ENCODE results near the gene PCDHGC4.

PCDHGC4 gene

GRCh38 chr5:141512390-141512910, 27.6 kb downstream of the PCDHGC4 start:
- peak; percentile 77 to 84 for DNase-seq (ENCODE audit: low read depth in 2 of 2)

DNA sequence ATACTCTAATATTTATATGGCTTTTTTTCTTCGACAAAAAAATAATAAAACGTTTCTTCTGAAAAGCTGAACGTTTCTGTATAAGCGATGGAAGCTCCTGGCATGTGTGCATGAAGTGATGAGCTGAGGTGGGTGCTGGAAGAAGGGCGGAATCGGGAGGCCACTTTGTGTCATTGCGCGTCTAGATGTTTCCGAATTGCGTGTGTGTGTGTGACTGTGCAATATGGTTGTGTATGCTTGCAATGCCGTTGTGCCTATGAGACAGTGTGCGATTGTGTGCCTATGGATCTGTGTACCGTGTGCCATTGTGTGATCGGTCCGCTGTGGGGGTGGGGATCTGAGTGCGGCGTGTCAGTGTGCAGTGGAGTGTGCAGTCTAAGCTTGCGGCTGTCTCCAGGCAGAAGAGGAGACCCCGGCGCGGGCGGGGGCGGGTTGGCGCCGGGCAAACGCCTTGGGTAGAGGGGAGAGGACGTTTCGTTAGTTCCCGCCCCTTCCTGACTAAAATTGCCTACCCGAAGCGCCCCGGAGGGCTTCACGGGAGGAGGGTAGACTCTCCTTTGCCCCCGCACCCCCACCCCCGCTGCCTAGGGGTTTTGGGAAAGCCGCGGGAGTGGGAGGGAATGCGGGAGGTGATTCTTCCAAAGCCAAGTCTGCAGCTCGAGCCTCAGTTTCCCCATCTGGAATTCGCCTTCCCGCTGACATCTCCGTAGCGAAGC, 28.2 kb downstream of the PCDHGC4 start:
- DNase-seq (ENCODE audit: low read depth in 2 of 2) = peak in 1 of 2 donors; percentile 24

DNA sequence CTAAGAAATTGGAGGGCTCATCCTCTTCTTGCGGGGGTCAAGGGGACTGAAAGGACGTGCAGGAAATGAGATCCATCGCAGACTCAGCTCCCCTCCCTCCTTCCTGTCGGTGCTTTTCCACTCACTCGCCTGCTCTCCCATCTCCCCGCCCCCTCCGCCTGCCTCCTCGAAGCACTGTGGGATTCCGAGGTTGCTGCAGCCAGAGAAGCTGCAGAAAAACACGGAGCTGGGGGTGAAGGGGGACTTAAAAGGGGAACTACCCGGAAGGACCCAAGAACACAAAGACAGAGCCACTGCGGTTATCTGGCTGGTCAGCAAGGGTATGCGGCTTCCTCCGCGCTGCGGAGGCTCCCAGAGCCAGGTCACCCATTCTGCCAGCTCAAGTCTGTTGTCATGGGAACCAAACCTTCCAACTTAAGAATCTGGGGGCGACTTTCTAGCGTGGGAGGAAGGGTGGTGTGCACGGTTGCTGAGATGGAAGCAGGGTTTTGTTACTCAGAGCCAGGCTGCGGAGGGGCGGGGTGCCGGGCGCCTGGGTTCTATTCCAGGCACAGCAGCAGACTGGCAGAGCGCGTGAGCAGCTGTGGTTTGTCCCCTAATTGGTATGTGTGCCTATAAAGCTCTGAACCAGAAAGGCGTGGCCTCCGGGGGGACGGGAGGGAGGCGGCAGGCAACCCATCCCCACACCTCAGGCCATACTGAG, 28.9 kb downstream of the PCDHGC4 start:
- peak; percentile 63 to 65 for DNase-seq (ENCODE audit: low read depth in 2 of 2)

DNA sequence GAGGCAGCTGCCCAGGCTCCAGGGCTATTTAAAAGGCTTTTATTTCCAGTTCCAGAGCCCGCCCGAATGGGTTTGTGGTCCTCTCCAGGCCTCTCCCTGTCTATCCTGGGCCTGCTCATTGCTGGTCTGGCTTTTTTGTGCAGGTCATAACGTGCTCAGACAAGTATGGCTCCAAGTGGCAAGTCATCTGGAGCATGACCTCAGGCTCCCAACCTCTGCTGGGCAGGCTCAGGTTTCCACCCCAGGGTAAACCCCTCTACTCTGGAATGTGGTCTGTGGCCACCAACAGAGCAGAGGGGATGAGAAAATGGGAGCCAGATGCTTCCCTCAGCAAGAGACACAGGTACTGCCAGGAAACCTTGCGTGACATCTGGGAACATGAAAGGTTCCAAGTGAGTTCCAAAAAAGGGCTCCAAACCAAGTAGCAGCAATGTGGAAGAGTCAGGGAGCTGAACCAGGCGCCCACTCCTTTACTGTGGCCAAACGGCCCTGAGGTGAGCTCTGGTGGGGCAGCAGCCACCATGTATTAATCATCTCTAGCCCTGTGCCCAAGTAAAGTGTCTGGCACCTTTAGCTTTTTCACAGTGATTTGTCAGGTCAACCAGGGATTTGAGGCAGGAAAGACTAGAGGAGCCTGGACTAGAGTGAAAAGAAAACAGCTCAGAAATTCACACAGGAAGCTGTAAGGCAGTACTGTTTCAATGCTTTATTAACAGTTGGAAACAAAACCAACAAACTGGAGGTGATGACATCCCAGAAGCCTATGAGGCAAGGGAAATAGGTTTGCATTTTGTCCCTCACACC, 29.7 kb downstream of the PCDHGC4 start:
- no peak for DNase-seq (ENCODE audit: low read depth in 2 of 2)

DNA sequence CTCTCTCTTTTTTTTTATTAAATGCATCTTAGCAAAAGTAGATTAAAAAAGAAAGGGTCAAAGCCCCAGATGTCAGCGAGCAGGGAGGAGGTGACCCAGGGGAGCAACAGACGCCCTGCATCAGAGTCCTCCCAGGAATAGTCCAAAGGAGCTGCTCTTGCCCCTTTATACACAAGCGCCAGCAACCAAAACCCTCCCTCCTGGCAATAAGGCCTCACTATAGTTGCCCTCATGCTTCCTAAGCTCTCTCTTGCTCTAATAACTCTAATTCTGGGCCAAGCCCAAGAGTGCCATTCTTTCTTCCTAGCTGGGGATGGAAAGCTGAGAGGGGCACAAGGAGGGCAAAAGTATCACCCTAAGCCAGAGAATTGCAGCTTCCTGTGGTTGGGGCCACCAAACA, 30.3 kb downstream of the PCDHGC4 start:
- no peak for DNase-seq (ENCODE audit: low read depth in 2 of 2)

DNA sequence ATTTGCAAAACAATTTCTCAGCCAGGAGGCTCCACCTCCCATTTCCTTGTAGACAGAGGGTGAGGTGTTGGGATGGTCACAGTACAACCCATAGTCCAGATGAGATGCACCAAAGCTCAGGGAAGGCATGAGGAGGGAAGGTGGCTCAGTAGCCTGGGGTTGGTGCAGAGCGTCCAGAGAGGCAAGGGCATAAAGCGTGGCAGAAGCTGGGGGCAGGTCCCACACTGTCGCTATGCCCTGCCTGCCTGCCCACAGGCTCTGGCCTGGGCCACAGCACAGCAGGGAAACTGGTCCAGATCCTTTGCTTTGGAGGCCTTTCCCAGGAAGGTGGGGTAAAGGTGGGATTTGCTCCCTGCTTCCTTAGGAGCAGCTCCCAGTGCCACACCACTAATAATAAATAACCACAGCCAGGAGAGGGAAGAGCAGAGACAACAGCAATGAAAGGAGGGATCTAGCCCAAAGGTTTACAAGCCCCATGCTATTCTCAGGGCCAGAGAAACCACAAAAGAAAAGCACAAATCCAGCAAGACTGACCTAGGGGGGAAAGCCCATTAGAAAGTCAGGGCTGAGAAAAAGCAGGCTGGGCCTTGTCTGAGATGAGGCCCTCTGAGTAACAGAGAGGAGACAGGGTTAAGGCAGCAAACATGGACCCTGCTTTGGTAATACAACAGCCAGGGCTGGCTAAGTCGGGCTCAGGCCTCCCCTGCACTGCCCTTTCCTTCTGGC, 31.3 kb downstream of the PCDHGC4 start:
- no peak for DNase-seq (ENCODE audit: low read depth in 2 of 2)

GRCh38 chr5:141516672-141517025, 31.8 kb downstream of the PCDHGC4 start:
- DNase-seq (ENCODE audit: low read depth in 2 of 2) = no peak

DNA sequence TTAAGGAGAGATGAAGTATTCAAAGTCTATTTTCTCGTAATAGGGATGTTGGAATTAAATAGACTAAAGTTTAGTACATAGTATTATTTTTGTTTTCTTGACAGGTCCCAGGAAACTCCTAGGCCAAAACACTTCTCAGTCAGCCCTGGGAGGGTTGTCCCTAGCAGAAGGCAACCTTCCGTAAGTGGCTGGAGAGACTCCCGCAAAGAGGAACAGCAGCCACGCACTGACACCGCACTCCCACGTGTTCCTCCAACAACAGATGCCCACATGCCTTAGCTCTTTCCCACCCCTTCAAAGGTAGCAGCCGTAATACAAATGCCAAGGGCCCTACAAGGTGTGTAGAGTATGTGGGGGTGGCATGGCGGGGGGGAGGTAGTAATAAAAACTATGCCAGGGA, 32.5 kb downstream of the PCDHGC4 start:
- no peak for DNase-seq (ENCODE audit: low read depth in 2 of 2)

DNA sequence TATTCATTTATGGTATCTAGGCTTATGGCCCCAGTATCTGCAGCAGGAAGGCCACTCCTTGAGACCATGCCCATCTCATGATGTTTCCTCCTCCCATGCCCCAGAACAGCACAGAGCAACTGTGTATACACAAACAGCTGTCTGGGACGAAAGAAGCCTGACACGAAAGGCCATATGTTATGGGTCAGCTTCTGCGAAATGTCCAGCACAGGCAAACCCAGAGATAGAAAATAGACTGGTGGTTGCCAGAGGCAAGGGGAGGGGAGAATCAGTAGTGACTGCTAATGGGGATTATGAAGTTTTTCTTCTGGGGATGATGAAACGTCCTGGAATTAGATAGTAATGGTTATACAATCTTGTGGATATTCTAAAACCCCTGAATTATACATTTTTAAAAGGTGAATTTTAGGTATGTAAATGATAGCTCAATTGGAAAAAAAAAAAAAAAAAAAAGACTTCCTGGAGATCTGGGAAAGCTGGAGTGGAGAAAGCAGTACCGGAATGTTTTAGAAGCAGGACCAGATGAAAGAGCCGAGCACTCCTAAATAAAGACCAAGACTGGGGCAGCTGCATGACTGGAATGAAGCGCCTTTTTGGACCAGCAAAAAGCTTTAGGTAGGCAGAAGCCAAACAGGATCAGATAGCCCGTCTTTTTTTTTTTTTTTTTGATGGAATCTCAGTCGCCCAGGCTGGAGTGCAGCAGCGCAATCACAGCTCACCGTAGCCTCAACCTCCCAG, 33.2 kb downstream of the PCDHGC4 start:
- DNase-seq (ENCODE audit: low read depth in 2 of 2) = no peak

DNA sequence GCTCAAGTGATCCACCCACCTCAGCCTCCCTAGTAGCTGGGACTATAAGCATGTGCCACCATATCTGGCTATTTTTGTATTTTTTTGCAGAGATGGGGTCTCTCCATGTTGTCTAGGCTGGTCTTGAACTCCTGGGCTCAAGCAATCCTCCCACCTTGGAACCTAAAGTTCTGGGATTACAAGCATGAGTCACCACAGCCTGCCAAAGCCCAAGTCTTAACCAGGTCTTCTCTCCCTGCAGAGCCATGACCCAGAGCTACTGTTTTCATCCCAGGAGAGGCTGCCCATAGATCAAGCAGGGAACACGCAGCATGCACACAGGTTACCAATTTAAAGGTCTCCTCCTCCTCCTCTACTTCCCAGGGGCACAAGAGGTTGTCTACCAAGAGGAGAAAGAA, 33.8 kb downstream of the PCDHGC4 start:
- no peak for DNase-seq (ENCODE audit: low read depth in 2 of 2)

GRCh38 chr5:141519605-141520565, 35.1 kb downstream of the PCDHGC4 start:
- DNase-seq (ENCODE audit: low read depth in 2 of 2) = no peak

DNA sequence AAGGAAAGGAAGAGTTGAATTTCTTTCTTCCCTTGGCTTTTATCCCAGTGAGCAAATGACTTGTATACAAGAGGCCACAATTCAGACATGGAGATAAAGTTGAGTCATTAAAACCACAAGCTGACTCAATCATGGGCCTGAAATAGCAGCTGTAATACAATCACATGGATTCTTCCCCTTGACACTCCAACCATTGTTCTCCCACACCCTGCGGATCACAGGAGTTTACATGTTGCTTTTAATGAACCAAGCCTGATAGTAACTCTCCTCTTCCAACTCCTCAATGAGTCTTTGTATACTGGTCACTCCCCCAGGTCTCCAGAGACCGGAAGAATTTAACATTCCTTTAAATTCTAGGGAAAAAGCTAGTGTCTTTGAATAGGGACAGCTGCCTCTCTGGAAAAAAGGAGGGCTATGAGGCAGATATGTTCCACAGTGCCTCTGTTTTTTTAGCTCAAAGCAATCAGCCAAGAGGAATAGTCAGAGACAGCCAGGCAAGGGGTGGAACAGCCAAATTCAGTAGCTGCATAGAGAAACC, 36.5 kb downstream of the PCDHGC4 start:
- DNase-seq (ENCODE audit: low read depth in 2 of 2) = no peak

DNA sequence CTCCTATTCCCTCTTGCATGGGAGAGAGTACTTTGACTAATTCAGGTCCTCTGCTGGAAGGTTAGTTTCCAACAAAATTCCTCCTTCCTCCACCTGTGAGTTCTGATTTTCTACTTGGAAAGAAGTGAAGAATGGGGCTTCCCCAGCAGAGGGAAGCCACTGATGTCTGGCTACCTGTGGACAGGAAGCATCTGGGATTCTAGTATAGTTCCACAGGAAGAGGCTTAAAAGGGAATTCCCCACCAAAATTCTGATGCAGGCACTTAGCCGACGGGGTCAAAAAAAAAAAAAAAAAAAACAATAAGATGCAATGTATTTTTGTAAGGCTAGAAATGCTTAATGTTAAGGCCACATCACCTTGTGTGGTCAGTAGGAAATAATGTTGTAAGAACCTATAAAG, 37.5 kb downstream of the PCDHGC4 start:
- DNase-seq (ENCODE audit: low read depth in 2 of 2) = no peak

DNA sequence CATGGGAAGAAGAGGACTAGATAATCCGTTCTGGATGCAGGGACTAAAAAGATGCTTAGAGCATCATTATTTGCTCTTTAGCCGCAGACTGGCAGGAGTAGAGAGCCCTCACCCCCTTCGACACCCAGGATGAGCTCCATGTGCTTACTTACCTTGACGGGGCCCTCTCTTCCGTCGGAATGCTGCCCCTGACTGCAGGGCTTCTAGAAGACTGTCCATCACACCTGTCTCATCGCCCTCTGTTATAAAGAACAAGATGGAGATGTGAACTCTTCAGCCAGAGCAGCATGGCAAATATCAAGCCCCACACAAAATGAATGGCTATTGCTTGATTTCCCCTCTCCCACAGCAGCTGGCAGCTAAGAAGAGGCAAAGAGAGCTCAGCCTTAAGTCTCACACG, 39.2 kb downstream of the PCDHGC4 start:
- no peak for DNase-seq (ENCODE audit: low read depth in 2 of 2)

DNA sequence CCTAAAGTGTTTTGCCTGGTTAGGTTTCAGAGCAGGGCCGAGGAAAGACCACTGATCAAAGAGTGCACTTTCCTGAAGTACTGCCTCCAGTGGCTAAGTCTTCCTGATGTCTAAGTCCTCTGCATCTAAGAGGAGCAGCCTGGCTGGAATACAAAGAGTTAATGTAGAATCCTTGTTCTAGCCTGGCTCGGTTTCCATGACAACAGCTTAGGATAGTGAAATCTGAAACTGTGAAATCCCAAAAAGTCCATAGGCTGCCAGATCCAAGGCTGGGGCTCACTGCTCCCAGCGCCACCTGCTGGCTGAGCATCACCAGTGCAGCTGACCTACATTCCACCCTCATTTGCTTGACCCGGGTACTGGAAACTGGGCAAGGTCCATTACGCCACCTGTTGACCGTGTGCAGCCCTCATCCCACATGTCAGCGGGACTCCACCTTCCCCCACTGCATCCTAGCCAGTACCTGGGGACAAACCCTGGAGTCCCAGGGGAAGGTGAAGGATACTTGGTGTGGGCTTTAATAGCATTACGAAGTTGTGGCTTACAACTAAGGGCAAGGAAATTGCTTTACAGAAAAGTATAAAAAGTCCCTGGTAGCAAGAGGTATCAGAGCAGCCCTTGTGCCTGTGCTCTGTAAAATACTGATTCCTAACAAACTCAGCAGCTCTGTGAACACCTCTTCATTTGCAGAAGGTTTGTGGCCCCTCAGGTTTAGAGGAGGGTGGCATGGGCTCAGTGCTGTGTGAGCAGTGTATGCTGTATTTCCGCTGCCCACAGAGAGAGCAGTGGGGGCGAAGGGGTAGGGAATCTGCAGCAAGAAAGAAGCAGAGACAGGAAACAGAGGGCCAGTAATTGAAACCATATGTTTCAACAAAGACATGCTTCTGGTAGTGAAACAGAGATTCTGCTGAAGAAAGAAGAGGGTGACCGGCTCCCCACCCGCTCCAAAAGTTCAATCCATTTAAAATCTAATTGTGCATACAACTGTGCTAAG, 40.1 kb downstream of the PCDHGC4 start:
- peak; percentile 31 to 43 for DNase-seq (ENCODE audit: low read depth in 2 of 2)

DNA sequence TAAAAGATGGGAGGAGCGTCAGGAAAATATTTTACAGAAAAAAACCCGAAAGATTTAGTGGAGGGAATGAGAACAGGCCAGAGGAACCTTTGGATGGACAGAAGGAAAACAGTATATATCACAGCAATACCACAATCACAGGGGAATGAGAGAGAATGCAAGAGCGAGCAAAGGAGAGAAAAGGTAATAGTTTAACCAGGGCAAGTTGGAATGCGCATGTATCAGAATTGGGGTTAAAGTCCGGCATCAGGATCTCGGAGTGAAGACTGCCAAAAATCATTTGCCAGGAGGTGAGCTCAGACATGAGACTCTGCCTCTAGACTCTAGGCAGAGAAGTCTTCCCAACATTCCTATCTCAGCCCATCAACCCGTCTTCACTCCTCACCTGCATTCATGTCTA, 40.8 kb downstream of the PCDHGC4 start:
- no peak for DNase-seq (ENCODE audit: low read depth in 2 of 2)

- DNase-seq (ENCODE audit: low read depth in 2 of 2) = no peak
Observed at GRCh38 chr5:141527426-141527825, 42.6 kb downstream of the PCDHGC4 start.

- no peak for DNase-seq (ENCODE audit: low read depth in 2 of 2)
Observed at GRCh38 chr5:141528291-141528984, 43.6 kb downstream of the PCDHGC4 start.
